H1 (cell line): ENCODE data around the gene MFAP3L. TPM values are rescaled to one million over a fixed set of nuclear protein-coding genes. Genes with fewer than 3 reads are reported as not detected.

Experiments
- CTCF ChIA-PET: fragments of 300-600 bp; sonication (Branson Sonifier 250); formaldehyde crosslinking; loops from one replicate; lab custom pipeline; 2021; ENCODE audit not compliant: partially characterized antibody; lab: Charles Lee
- POLR2A ChIA-PET: fragments of 300-600 bp; sonication (Branson Sonifier 250); formaldehyde crosslinking; loops from one replicate; lab custom pipeline; 2021; ENCODE audit warnings: inconsistent platforms; ENCODE audit not compliant: partially characterized antibody; lab: Charles Lee
- DNase-seq, 2 experiments: peaks; one replicate each; pipeline versions ENCODE4 v3.0.0 to v3.0.0-alpha.2; 2010 to 2022; ENCODE audit warnings: low spot score in 2 of 2, low read depth in 1 of 2, mixed read lengths in 1 of 2
- FAIRE-seq: peaks from 2 replicates; lab custom pipeline; 2011; peaks lifted over from hg19 to GRCh38; lab: Jason Lieb, UNC
- H2AFZ ChIP-seq: 2 replicates; pipeline ENCODE4 v1.8.1; 2012; ENCODE audit warnings: low read length, inconsistent platforms
- H2AK5ac ChIP-seq: 2 replicates; pipeline ENCODE4 v1.6.1; 2013; ENCODE audit warnings: low read depth, low read length
- H2BK120ac ChIP-seq: replicated peaks from 2 replicates; pipeline ENCODE3; 2013; ENCODE audit warnings: low read depth, low read length, inconsistent platforms
- H2BK12ac ChIP-seq: 2 replicates; pipeline ENCODE4 v1.6.1; 2013; ENCODE audit warnings: low read depth, low read length
- H2BK15ac ChIP-seq: 2 replicates; pipeline ENCODE4 v1.6.1; 2013; ENCODE audit warnings: low read length
- H2BK20ac ChIP-seq: 2 replicates; pipeline ENCODE4 v1.6.1; 2013; ENCODE audit warnings: low read length
- H2BK5ac ChIP-seq: 2 replicates; pipeline ENCODE4 v1.6.1; 2013; ENCODE audit warnings: low read depth, low read length
- H3K14ac ChIP-seq: 2 replicates; pipeline ENCODE4 v1.6.1; 2013; ENCODE audit warnings: inconsistent platforms; ENCODE audit not compliant: insufficient read length
- H3K18ac ChIP-seq: 2 replicates; pipeline ENCODE4 v1.6.1; 2013; ENCODE audit warnings: low read length; ENCODE audit errors: extremely low read depth
- H3K23ac ChIP-seq: 2 replicates; pipeline ENCODE4 v1.6.1; 2013; ENCODE audit warnings: inconsistent platforms; ENCODE audit not compliant: insufficient read length
- H3K23me2 ChIP-seq: 2 replicates; pipeline ENCODE4 v1.6.1; 2013; ENCODE audit warnings: low read depth, low read length
- H3K27ac ChIP-seq: 2 replicates; pipeline ENCODE4 v1.6.1; 2011; ENCODE audit warnings: low read depth, low read length, inconsistent platforms
- H3K27me3 ChIP-seq, 4 experiments: replicated peaks in 1 of 4; 1 replicate in 1 of 4; 2 replicates in 3 of 4; pipeline versions ENCODE4 v1.6.1 to v1.8.1; 2011 to 2013; ENCODE audit warnings: low read length in 3 of 4, mild to moderate bottlenecking in 3 of 4, inconsistent platforms in 2 of 4, mixed read lengths in 2 of 4, moderate library complexity in 1 of 4; ENCODE audit not compliant: control insufficient read depth in 3 of 4, insufficient read depth in 3 of 4; ENCODE audit errors: extremely low read depth in 1 of 4
- H3K36me3 ChIP-seq, 4 experiments: 2 replicates each; pipeline versions ENCODE4 v1.6.1 to v1.8.1; 2011 to 2013; ENCODE audit warnings: mild to moderate bottlenecking in 4 of 4, low read length in 3 of 4, moderate library complexity in 2 of 4, control low read depth in 1 of 4, inconsistent platforms in 1 of 4; ENCODE audit not compliant: insufficient read depth in 4 of 4, control insufficient read depth in 2 of 4
- H3K4ac ChIP-seq: replicated peaks from 2 replicates; pipeline ENCODE3; 2013; ENCODE audit warnings: low read length, low read depth, mixed read lengths, inconsistent platforms; ENCODE audit not compliant: insufficient read length
- H3K4me1 ChIP-seq, 4 experiments: replicated peaks in 1 of 4; 1 replicate in 1 of 4; 2 replicates in 3 of 4; pipeline versions ENCODE4 v1.6.1 to v1.8.1; 2011 to 2013; ENCODE audit warnings: low read length in 3 of 4, inconsistent platforms in 2 of 4, mixed read lengths in 1 of 4; ENCODE audit not compliant: insufficient read depth in 4 of 4, control insufficient read depth in 3 of 4
- H3K4me2 ChIP-seq, 2 experiments: 2 replicates each; pipeline versions ENCODE4 v1.6.1 to v1.8.1; 2011 to 2013; ENCODE audit warnings: low read depth in 2 of 2, low read length in 2 of 2, control low read depth in 1 of 2, inconsistent platforms in 1 of 2, mild to moderate bottlenecking in 1 of 2; ENCODE audit not compliant: insufficient read depth in 1 of 2
- H3K4me3 ChIP-seq, 4 experiments: fragments of 200-600, 300-600 bp in 1 of 4; sonication (generic), shearing (Covaris generic), sonication (Bioruptor Twin) in 1 of 4; 2 replicates each; pipeline versions ENCODE4 v1.5.1 to v1.8.1; 2011 to 2016; ENCODE audit warnings: low read length in 4 of 4, low read depth in 3 of 4, control low read depth in 2 of 4, inconsistent platforms in 2 of 4, mild to moderate bottlenecking in 2 of 4, mixed read lengths in 1 of 4, moderate library complexity in 1 of 4; ENCODE audit not compliant: insufficient read depth in 2 of 4; ENCODE audit errors: extremely low read depth in 1 of 4
- H3K56ac ChIP-seq: replicated peaks from 2 replicates; pipeline ENCODE3; 2013; ENCODE audit warnings: low read depth, mild to moderate bottlenecking, mixed read lengths, low read length, inconsistent platforms; ENCODE audit not compliant: insufficient read length
- H3K79me1 ChIP-seq: 2 replicates; pipeline ENCODE4 v1.6.1; 2013; ENCODE audit warnings: low read depth, low read length, control low read depth
- H3K79me2 ChIP-seq, 2 experiments: 2 replicates each; pipeline versions ENCODE4 v1.6.1 to v1.8.1; 2012 to 2013; ENCODE audit warnings: low read length in 2 of 2, mild to moderate bottlenecking in 2 of 2, inconsistent platforms in 1 of 2; ENCODE audit not compliant: insufficient read depth in 2 of 2, control insufficient read depth in 1 of 2
- H3K9ac ChIP-seq, 4 experiments: replicated peaks in 1 of 4; 1 replicate in 1 of 4; 2 replicates in 3 of 4; pipeline versions ENCODE4 v1.6.1 to v1.8.1; 2011 to 2013; ENCODE audit warnings: low read depth in 3 of 4, low read length in 3 of 4, control low read depth in 2 of 4, mild to moderate bottlenecking in 2 of 4, moderate library complexity in 2 of 4, inconsistent platforms in 1 of 4; ENCODE audit errors: extremely low read depth in 1 of 4
- H3K9me3 ChIP-seq, 2 experiments: 2 replicates each; pipeline versions ENCODE4 v1.6.1 to v1.8.1; 2012 to 2013; ENCODE audit warnings: mild to moderate bottlenecking in 2 of 2, moderate library complexity in 2 of 2, control low read depth in 1 of 2, inconsistent platforms in 1 of 2, low read depth in 1 of 2, low read length in 1 of 2, mixed read lengths in 1 of 2; ENCODE audit not compliant: insufficient read depth in 2 of 2
- H4K20me1 ChIP-seq, 2 experiments: replicated peaks in 1 of 2; 2 replicates each; pipeline versions ENCODE3 to v1.8.1; 2011 to 2013; ENCODE audit warnings: inconsistent platforms in 2 of 2, low read length in 2 of 2, mild to moderate bottlenecking in 1 of 2; ENCODE audit not compliant: insufficient read depth in 2 of 2, control insufficient read depth in 1 of 2
- H4K5ac ChIP-seq: 2 replicates; pipeline ENCODE4 v1.6.1; 2013; ENCODE audit warnings: low read length, low read depth, mixed read lengths, inconsistent platforms; ENCODE audit not compliant: insufficient read length
- H4K8ac ChIP-seq: 2 replicates; pipeline ENCODE4 v1.8.0; 2013; ENCODE audit warnings: mild to moderate bottlenecking, moderate library complexity, low read length, inconsistent platforms; ENCODE audit not compliant: insufficient read depth; ENCODE audit errors: extremely low read depth
- H4K91ac ChIP-seq: replicated peaks from 2 replicates; pipeline ENCODE3; 2013; ENCODE audit warnings: low read length, mixed read lengths, inconsistent platforms; ENCODE audit not compliant: insufficient read length
- CEBPB ChIP-seq: IDR thresholded peaks from 2 replicates; pipeline ENCODE4 v1.6.1; 2012; ENCODE audit warnings: low read depth, low read length
- RBBP5 ChIP-seq: IDR thresholded peaks from 2 replicates; pipeline ENCODE4 v1.7.1; 2012; ENCODE audit warnings: low read depth, mild to moderate bottlenecking, inconsistent platforms, low read length, moderate library complexity, borderline replicate concordance
- WGBS, 2 experiments: shearing (Covaris generic) in 1 of 2; methylation state at CpG; one replicate each; pipeline versions ENCODE4 v1.1.6 to v1.1.7; 2013 to 2015; ENCODE audit warnings: low lambda C conversion rate in 2 of 2, mixed read lengths in 2 of 2, inconsistent platforms in 1 of 2, low coverage in 1 of 2, missing lambda C conversion rate in 1 of 2; ENCODE audit not compliant: insufficient replicate concordance in 2 of 2, insufficient coverage in 1 of 2, insufficient read length in 1 of 2; ENCODE audit errors: extremely low coverage in 1 of 2, missing lambda C conversion rate in 1 of 2; 5-methylcytosine and 5-hydroxymethylcytosine counted together
- polyA plus RNA-seq, 7 experiments: library from polyadenylated mRNA; depleted of rRNA in 3 of 7; stranded (reverse) in 5 of 7; unstranded in 2 of 7; fragments of >200 nt in 5 of 7; fragments of 200-250 nt in 2 of 7; gene quantifications; 1 replicate in 5 of 7; 2 replicates in 1 of 7; 4 replicates in 1 of 7; pipeline versions ENCODE4 v1.2.1 to v1.2.3, GENCODE V29; 2011 to 2013; ENCODE audit warnings: missing spikeins in 2 of 7, mixed read lengths in 2 of 7
- total RNA-seq: library from RNA; stranded (reverse); fragmentation: NEBNext Ultra II Directional; extraction: Animal tissue kit (Norgen Biotek cat#: 25700); gene quantifications from 2 replicates; pipeline ENCODE4 v1.2.1, GENCODE V29; 2021
- TF ChIP-seq, protein P1 (sequence below): IDR thresholded peaks from 2 replicates; pipeline ENCODE4 v1.6.1; 2012; ENCODE audit warnings: inconsistent platforms

Gene MFAP3L
- total and polyA plus RNA-seq, 2 of the 8 experiments (the other 6 are each of a cell fraction or from before 2014, with no cell fraction given) = 7.0 to 9.8 TPM

DNA sequence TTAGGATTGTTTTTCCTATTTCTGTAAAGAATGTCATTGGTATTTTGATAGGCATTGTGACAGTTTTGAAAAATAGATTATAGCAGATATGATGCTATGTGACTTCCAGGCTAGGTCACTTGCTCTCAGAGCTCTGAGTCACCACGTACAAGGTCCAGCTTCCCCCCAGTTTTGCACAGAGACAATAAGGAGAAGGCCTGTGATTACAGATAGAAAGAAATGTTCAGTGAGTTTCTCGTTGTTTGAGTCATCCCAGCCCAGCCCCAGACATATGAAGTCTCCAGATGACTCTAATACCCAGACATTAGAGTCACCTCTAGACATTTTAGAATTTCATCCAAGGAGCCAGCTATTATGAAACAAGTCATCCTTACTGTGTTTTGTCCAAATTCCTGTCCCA is 57.2 kb downstream of the MFAP3L start:
- H3K9ac ChIP-seq = no peak overlapping the region
- no peaks in the 10 kb centered on the region for H3K27me3 ChIP-seq
- H4K20me1 ChIP-seq = no peaks in the 10 kb centered on the region
- no peaks in the 10 kb centered on the region for H3K9me3 ChIP-seq
- H3K4me1 ChIP-seq = peaks cover 0 to 5% (median 2%) of the 10 kb centered on the region in 4 experiments; a peak in 3 of 7 replicates
- H4K5ac ChIP-seq = no peak overlapping the region
- H2AK5ac ChIP-seq = no peak overlapping the region
- no peak overlapping the region for H4K91ac ChIP-seq
- no peaks in the 10 kb centered on the region for H3K79me2 ChIP-seq
- no peaks in the 10 kb centered on the region for H3K79me1 ChIP-seq
- DNase-seq = no peak
- no peak overlapping the region for H2BK120ac ChIP-seq
- WGBS, 2 experiments = 95% methylated on average over 2 of the region's 2 CpGs; no CpG with 5 or more reads in 1 of the 2 experiments
- no peaks in the 10 kb centered on the region for H3K36me3 ChIP-seq
- no peak overlapping the region for H2BK20ac ChIP-seq
- H3K56ac ChIP-seq = no peak overlapping the region
- H3K23ac ChIP-seq = no peak overlapping the region
- H2AFZ ChIP-seq = no peak overlapping the region
- H3K27ac ChIP-seq = no peak overlapping the region
- ChIA-PET CTCF (interaction anchor here (0.6 to 1.6 kb wide), 3 partner anchors 10 to 158 kb away, joined by 3 to 9 read pairs (median 3); no protein-coding TSS in a partner anchor), POLR2A (no interaction called here)
- no peak overlapping the region for H2BK12ac ChIP-seq
- no peak for FAIRE-seq
- no peak overlapping the region for H3K4ac ChIP-seq
- H4K8ac ChIP-seq = no peak overlapping the region
- no peak overlapping the region for H2BK5ac ChIP-seq
- no peak overlapping the region for H3K18ac ChIP-seq
- H3K4me2 ChIP-seq = no peak overlapping the region
- H2BK15ac ChIP-seq = no peak overlapping the region
- no peak overlapping the region for H3K4me3 ChIP-seq
- H3K23me2 ChIP-seq = 0 out of 2 replicates have a peak, but pooled peaks cover 2% of the 10 kb centered on the region
- H3K14ac ChIP-seq = no peak overlapping the region
- TF ChIP-seq, protein P1, sequence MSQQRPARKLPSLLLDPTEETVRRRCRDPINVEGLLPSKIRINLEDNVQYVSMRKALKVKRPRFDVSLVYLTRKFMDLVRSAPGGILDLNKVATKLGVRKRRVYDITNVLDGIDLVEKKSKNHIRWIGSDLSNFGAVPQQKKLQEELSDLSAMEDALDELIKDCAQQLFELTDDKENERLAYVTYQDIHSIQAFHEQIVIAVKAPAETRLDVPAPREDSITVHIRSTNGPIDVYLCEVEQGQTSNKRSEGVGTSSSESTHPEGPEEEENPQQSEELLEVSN = no peak
- no peak for TF ChIP-seq CEBPB
- TF ChIP-seq RBBP5 = no peak
